NCI-H128 (cell line): ENCODE results near the gene SSTR5.

ENCODE experiments used
- DNase-seq: peaks from one replicate; lab custom pipeline; 2025; ENCODE audit not compliant: unreplicated experiment; lab: John Stamatoyannopoulos, UW

The SSTR5 gene

DNA sequence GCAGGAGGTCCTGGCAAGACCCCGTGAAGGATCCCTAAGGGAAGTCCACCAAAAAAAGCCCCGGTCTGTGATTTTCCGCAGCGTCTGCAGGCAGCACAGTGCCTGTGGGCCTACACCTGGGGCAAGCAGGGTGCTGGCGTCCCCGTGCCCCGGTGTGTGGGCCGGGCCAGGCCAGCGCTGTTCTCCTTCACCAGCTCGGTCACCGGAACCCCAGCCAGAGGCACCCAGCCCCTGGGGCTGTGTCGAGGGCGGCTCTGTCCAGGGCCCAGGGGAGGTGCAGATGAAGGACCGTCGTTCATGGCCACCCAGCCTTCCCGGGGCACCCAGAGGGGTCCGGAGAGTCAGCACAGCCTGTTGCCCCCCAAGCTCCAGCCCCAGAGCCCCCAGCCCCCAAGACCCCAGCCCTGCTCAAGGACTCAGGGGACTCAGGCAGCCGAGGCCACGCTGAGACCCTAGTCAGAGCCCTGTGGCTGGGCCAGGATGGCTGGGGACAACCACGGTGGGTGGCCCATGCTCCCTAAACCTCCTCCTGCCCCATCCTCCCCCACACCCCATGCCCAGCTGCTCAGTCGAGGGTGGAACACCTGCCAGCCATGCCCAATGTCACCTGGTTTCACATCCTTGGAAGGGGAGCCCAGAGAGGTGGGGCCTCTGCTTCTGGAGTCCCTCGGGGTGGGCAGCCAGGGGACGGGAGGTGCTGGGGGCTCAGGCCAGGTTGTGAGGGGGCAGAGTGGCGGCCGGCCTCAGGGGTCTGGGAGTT is 29.2 kb downstream of the SSTR5 start:
- DNase-seq = no peak

DNA sequence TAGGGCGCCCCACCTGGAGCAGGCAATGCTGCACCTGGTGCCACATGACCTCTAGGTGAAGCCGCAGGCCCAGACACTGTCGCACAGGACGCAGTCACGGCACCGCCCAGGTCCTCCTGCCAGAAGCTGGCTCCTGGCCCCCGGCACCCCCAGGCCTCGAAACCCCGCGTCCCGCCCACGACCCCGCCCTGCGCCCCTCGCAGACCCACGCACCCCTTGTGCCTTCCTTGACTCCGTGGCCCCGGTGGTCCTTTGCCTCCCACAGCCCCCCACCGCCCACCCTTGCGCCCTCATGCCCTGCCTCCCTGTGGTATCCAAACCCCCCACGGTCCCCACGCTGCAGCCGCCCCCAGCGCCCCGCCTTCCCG is 29.8 kb downstream of the SSTR5 start:
- DNase-seq = no peak

DNA sequence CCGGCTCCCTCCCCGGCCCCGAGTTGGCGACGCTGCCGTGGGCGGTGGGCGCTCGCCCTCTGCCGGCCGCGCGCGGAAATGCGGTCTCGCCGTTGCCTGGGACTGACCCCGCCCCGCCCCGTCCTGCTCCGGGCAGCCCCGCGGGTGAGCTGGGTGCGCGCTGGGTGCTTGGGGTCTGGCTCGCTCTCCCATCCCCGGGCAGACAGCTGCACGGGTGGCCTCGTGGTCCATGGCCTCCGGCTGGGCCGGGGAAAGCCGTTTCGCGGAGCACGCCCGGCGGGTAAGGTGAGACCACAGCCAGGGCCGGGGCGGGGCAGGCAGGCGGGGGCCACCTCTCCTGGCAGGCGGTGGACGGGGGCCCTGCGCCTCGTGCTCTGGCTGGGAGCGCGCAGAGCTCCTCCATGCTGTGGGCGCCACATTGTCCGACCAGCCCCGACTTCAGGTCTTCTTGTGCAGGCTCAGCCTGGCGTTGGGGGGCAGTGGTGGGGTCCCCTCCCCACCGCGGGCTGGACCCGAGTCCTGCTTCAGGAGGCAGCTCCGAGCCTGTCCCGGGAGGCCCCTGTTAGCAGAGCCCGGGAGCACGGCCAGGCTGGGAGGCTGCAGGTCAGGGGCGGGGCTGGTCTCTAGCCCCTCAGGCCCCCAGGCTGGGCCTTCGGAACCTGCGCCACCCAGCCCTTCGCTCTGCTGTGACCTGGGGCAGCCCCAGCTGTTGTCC is 30.5 kb downstream of the SSTR5 start:
- no peak for DNase-seq

DNA sequence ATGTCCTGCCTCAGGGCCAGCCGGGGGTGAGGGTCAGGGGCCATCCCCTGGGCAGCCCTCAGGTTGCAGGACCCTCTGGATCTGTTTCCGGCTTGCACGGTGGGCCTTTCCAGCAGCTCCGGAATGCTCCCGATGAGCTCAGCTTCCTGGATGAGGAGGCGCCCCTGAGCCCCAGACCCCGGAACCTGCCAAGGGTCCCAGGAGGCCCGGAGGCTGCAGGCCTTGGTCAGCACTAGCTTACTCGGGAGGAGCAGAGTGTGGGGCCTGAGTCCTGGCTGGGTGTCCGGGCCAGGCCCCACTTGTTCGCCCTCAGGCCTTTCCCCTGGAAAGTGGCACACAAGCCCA is 31.1 kb downstream of the SSTR5 start:
- DNase-seq = no peak

DNA sequence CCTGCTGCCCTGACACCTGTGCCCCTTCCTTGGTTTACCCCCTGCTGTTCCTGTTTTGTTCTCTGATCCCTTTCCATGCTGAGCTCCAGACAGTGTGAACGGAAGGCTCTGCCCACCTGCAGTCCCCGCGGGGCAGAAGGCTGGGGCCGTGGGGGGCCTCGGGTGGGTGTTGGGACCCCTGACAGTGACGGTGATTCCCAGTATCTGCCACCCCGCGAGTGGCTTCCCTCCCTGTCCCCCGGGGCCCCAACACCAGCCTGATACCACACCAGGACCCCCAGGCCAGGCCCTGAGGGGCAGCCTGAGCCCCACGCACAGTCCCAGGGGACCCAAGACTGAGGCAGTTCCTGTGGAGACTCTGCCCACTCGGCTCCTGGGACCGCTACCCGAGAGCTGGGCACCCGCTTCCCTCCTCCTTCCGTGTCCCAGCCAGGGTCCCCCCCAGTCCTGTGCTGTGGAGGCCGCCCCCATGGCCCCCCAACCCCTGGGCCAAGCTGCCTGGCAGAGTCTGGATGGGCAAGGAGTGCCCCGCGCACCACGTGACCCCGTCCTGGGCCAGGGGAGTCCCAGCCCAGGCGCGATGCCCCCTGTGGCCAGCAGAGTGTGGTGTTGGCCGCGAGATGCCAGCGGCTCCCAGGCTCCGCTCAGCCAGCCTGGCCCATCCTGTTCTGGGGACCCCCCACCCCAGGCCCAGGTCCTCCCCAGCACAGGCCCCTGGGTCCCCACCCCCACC is 33.5 kb downstream of the SSTR5 start:
- DNase-seq = no peak

DNA sequence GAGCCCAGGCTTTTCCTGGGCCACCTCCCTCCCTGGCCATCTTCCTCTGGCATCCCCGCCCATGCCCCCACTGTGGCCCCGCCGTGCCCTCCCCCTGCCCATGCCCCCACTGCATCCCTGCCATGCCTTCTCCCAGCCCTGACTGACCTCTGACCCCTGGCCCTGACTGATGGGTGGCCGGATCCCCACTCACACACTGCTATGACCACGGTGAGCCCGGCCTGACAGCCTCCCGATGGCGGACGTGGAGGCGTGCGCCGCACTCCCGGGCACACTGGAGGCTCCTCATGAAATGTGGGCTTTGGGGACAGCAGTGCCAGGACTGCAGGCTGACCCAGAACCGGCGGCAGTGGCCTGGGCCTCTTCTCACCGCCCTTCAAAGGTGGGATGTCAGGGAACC is 34.1 kb downstream of the SSTR5 start:
- no peak for DNase-seq

DNA sequence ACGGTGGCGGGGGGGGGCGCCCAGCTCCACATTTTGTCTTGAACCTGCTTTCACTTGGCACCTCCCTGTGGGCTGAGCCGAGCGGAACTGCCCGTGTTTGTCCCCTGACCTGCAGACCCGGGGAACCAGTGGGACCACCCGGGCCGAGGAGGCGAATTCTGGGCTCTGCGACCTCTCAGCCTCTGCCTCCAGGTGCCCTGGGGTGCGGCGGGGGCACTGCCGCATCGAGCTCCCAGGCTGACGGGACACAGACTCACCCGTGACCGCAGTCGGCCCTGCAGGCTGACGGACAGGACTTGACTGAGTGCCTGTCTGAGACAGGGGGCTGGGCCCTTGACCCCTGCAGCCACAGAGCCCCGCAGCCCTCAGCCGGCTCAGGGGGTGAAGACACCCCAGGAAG is 34.6 kb downstream of the SSTR5 start:
- DNase-seq = no peak

DNA sequence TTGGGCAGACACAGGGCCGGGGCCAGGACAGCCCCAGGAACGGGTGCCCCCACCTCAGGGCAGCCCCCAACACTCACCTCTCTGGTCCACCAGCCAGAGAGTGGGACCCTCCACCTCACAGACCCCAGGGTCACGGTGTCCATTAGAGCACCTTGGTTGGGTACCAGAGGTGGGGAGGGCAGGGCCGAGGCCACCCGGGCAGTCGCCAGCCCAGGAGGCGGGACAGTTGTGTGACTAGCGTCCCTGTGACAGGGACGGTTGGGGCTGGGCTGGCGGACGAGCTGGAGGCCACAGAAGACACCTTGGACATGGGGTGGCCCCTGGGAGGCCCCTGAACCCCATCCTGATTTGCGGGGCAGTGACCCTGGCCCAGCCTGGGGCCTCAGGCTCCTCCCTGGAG is 35.2 kb downstream of the SSTR5 start:
- DNase-seq = no peak

DNA sequence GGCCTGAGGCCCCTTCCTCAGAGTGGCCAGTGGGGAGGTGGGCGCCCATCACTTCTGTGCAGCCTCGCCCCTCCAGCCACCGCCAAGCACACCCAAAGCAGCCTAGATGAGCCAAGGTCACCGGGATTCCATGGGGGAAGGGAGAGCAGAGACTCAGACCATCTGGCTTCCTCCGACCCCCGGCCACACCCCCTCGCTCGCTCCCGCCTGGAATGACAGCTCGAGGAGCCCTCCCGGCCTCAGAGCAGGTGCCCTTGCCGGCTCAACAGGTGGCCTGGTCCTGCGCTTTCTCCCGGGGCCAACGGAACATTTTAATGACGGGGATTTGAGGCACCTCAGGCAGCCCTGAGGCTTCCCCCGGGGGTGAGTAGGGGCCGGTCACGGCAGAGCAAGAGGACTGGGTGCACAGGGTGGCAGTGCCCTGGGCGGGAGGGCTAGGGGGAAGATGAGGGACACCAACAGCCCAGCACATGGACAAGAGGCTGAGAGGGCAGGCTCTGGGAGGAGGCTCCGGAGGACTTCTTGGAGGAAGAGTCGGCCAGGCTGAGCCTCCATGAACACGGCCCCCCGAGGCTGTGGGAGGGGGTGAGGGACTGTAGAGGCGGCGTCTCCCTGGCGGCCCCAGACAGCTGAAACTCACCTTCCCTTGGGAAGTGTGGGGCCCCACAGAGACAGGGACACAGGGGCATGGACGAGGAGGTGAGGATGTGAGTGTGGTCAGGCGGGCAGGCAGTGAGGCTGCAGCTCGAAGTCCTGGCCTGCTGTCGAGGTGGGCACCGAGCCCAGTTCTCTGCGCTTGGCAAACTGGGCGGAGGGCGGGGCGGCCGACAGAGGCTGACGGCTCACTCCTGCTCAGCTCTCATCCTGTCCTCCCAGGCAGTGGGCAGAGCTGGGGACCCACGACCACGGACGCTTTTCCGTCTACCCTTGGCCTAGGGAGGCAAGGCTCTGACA is 36.0 kb downstream of the SSTR5 start:
- DNase-seq = no peak

DNA sequence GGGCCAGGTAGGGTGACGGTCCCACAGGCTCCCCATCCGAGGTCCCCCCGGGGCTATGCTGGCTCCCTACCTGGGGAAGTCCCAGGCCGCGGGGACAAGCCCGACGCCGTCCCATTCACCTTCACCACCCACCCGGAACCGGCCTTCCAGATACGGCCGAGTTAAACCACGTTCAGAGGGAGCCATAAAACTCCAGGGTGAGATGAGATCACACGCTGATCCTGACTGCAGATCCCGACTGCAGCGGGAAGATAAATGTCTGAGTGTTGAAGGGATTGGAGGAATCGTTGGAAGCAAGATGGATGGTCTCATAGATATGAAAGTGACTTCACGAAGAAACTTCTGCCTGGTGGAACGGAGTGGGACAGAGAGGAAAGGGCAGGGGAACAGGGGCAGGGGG is 37.1 kb downstream of the SSTR5 start:
- DNase-seq = no peak

DNA sequence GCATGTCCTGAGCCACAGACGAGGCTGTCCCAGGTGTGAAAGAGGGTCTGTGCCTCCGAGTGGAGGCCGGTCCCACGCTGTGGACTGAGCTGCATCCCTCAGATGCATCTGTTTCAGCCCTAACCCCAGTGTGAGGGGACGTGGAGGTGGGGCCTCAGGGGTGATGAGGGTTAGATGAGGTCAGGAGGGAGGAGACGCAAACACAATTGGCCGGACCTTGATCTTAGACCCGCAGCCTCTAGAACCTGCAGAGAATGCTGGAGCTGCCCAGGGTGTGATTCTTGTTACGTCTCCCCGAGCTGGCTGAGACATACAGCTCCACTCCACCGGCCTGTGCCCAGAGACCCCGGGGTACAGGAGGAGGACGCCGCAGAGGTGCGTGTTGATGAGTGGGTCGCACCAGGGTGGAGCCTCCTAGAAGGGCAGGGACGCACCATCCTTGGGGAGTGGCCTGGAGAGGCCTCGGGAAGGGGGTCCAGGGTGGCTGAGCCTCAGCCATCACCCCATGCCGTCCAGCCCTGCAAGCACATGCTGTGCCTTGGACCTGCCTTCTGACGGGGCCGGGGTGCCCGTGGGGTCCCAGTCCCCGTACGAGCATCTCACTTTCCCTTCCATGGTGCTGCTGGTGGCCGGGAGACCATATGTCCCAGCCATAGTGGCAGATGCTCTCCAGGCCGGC is 40.1 kb downstream of the SSTR5 start:
- no peak for DNase-seq

DNA sequence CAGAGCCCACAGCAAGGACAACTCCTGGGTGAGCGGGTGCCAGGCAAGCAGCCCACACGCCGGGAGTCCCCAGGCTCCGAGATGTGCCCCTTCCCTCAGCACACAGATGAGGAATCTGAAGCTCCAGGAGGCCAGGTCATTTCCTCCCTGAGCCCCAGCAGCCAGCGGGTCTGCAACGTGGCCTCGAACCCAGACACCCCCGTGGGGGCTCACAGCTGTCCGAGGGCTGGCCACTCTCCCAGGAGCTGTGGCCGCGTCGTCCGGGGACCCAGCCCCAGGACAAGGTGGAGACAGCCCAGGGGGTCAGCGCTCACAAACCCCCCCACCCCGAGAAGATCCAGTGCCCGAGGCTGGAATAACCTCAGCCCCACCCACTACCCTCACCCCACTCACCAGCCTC is 40.9 kb downstream of the SSTR5 start:
- no peak for DNase-seq

DNA sequence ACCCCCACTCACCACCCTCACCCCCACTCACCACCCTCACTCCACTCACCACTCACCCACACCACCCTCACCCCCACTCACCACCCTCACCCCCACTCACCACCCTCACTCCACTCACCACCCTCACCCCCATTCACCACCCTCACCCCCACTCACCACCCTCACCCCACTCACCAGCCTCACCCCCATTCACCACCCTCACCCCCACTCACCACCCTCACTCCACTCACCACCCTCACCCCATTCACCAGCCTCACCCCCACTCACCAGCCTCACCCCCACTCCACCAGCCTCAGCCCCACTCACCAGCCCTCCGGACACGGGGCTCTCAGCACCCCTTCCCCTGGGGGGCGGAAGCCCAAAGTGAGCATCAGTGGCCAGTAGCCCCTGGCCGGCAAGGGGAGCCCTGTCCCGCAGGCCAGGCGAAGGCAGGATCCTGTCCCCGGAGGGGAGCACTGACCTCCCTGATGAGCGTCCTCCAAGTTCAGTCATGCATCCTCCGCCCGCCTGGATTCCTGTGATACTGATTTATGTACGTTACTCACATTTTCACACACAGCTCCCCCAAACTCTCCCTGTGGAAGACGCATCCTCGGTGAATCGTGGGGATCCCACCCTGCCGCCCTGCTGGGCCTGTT is 41.5 kb downstream of the SSTR5 start:
- no peak for DNase-seq

DNA sequence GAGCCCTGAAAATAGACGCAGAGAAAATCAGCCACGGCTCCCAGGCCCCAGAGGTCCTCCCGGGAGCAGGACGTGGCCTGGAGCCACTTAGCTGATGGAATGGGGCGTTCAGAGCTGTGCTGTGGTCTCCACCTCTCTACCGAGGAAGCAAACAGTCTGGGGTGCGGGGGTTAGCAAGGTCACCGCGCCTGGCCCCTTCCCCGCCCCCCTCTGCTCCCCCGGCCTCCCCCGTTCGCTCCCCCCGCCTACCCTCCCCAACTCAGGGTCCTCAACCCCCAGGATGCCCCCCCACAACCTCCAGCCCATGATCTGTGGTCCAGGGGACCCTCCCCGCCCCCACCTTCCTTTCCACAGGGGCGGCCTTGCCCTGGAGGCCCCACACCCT is 44.1 kb downstream of the SSTR5 start:
- no peak for DNase-seq

DNA sequence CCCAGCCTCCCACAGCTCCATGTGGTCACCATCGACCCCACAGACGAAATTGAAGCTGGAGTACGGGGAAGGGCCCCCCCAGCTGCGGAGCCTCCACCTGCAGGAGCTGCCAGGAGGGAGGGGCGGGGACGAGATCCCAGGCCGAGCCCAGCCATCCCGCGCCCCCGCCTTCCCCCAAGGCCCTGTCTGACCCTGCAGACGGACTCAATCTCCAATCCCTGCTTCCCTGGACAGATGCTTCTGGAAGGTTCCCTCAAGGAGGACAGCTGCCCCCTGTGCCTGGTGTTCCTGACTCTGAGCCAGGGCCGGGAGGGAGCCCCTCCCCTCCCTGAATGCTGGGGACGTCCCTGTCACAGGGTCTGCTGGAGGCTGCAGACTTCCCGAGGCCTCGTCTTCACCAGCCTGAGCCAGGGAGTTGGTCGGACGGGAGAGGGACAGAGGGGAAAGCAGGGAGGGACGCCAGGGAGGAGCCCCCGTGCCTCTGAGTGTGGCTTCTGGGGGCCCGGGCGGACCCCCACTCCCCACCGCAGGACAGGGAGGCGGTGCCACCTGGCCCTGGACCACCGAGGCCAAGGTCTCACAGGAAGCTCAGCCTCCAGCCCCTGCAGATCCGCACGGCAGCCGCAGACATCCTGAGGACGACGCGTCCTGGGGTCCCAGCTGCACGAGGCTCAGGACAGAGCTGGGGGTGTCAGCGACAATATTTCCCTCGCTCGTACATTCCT is 44.8 kb downstream of the SSTR5 start:
- DNase-seq = no peak

DNA sequence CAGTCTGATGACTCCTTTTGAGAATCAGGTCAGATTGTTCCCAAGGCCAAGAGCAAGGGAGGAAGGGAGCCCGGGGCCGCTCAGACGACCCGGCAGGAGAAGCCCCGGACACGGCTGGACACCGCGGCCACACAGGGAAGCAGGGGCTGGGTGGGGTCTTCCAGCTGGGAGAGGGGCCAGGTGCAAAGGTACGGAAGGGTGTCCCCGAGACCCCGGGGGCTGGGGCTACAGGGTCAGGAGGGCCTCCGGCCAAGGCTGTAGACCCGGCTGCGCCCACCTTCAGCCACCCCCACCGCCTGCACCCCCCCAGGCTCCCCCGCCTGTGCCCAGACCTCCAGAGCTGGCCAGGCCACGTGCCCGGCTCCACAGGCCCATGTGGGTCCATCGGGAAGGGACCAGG is 45.4 kb downstream of the SSTR5 start:
- no peak for DNase-seq

DNA sequence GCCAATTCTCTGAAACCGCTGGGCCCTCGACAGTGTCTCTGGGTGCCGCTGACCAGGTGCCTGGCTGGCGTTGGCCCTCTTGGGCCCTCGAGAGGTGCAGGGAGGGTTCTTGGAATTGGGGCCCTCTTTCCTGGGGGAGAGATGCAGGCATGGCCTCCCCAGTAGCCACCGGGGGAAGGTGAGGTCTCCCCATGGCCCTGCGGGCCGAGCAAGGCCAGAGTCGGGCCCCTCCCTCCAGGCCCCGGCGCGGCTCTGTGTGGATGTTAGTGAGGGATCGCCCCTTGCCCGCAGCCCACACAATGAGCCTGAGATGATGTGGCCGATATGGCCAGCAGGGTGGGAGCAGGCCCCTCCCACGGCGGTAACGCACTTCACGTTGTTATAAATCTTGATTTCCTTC is 46.6 kb downstream of the SSTR5 start:
- no peak for DNase-seq

DNA sequence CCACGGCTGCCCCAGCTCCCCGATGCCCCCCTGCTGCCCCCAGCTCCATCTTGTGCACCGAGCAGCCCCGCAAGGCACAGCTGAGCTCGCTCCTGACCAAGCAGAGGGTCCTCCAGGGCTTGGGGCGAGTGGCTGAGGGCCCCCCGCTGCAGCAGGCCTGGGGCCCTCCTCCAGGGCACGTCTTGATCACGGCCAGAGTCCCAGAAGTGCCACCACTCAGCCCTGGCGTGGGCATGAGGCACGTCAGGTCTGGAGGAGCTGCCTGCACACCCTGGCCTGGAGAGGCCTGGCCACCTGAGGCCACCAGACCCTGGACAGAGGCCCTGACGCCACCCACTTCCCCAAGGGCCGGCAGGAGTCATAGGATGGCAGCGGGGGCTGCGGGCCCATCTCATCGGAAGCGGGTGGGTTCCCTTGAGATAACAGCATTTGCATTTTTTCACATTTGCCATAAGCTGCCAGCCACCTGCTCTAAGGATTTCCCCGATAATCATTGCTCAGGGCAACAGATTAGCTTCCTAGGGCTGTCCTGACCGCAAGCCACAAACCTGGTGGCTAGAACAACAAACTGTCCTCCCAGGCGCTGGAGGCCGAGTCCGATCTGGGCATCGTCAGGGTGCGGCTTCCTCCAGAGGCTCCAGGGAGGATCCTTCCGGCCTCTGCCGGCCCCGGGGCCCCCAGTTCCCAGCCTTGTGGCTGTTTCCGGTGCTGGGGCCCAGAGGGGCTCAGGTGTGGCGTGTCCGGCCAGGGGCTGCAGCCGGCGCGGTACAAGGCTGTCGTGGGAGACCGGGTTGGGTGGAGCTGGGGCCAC is 47.4 kb downstream of the SSTR5 start:
- no peak for DNase-seq

DNA sequence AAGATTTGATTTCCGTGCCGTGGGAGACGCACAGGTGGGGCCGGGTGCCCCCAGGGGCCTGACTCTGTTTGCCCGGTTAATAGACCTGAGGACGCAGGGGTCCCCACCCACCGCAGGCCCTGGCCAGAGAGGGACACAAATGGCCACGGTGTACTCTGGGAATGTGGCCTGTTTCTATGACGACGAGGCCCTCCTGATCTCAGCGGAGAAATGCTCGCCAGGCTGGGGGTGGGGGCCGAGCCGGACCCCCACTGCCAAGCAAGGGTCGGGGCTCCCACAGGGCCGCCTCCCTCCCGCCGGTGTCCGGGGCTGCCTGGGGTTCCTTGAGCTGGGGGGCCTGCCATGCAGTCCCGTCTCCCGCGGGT is 48.0 kb downstream of the SSTR5 start:
- no peak for DNase-seq
